Subcutaneous adipose tissue (tissue), 4 donors: ENCODE measurements around the gene FLYWCH2. TPM values are rescaled to one million over a fixed set of nuclear protein-coding genes. Genes with fewer than 3 reads are reported as not detected.

Experiments used
- CTCF ChIP-seq: fragments of 450-650 bp; IDR thresholded peaks from one replicate; pipeline ENCODE4 v1.5.1; 2016; ENCODE audit warnings: low read depth, mild to moderate bottlenecking, control low read depth, antibody characterized with exemption, moderate library complexity
- total RNA-seq, 4 donors: library from RNA; depleted of rRNA; stranded (reverse); fragments of >200 nt; gene quantifications; one replicate each; pipeline ENCODE4 v1.1.0, GENCODE V29; 2016

The FLYWCH2 gene
- total RNA-seq, 4 donors from 2014 or later: 20.5 to 61.4 (median 29.1) TPM

- TF ChIP-seq CTCF: no peak
Measured at GRCh38 chr16:2839650-2840450, 43.2 kb upstream of the FLYWCH2 start.

- no peak for TF ChIP-seq CTCF
Measured at GRCh38 chr16:2840914-2841313, 42.1 kb upstream of the FLYWCH2 start.

- no peak for TF ChIP-seq CTCF
Measured at GRCh38 chr16:2841606-2842339, 41.2 kb upstream of the FLYWCH2 start.

- TF ChIP-seq CTCF: no peak
Measured at GRCh38 chr16:2842340-2843000, 40.5 kb upstream of the FLYWCH2 start.

GRCh38 chr16:2843526-2843925 lies 39.5 kb upstream of the FLYWCH2 start:
- no peak for TF ChIP-seq CTCF

GRCh38 chr16:2845116-2845515 lies 37.9 kb upstream of the FLYWCH2 start:
- TF ChIP-seq CTCF: no peak
